Fibroblast of skin of left quadriceps (primary cell): Measurements from ENCODE around the gene PDCD4.

Experiments
- DNase-seq, 2 experiments: peaks; one replicate each; pipeline ENCODE4 v3.0.0-alpha.2; 2013; ENCODE audit warnings: low read depth in 2 of 2

Gene PDCD4

DNA sequence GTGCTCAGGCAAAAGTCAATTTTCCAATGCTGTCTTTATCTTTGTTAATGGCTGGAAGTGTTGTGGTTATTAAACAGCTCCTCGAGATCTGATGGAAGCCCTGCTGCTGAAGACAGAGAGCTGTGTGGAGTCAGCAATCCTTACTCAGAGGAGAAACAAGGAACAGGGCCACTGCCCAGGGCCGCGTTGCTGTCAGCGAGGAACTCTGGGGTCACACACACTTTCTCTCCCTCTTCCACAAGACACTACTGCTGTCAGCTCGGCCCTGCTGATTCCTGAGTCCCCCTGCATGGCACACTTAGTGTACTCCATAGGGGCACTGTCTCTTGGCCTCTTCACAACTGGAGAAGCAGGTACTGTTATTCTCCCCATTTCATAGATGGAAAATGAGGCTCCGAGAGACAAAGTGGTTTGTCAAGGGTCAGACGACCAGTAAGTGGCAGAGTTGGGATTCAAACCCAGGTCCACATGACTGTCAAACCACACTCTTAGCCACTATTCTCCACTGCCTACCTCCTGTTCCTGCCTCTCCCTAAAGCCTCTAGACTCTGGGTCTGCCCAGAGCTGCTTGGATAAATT, 29.3 kb upstream of the PDCD4 start:
- DNase-seq: no peak

- no peak for DNase-seq
Measured at GRCh38 chr10:110843031-110843430, 28.7 kb upstream of the PDCD4 start.

DNA sequence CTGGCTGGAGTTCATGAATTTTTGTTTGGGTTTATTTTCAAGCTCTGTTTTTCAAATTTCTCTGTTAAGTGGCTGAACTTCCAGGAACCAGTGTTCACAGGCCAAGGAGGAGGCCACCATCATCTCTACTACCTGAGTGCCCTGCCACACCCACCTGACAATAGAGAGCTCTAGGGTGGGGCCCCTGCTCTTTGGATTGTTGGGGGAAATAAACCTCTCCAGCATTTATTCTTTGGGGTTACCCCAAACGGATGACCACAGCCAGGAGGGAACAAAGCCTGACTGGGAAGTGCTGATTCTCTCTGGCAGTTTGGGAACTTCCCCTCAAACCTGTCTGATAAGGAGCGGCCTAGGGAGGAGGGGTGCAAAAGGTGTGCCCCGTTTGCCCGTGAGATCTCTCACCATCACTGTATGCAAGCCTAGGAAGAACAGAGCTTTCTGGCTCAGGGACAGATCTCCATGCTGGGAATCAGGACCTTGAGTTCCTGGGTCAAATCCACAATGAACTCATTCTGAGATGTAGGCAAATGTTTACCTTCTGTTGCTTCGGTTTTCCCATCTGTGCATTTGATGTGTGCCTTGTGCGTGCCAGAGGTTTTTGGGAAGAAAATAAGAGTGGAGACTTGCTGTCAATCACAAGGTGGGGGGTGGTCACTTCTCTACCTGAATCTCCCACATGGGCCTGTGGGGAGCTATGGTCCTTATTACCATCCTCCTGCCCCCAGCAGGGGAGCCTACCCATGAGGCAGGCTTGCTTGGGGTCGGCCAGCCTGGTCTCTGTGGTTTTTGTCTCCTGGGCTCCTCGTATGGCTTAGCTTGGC, 27.7 kb upstream of the PDCD4 start:
- no peak for DNase-seq

DNA sequence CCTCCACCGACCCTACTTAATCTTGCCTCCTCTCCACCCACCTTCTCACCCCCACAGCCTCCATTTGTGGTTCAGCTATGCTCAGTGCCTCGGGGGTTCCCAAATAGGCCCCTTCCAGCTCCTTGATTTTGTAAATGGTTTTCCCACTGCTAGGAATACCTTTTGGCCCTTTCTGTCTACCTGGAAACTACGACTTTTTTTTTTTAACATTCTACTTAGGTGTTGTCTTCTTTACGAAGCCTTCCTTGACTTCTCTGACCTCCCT, 27.2 kb upstream of the PDCD4 start:
- no peak for DNase-seq

- no peak for DNase-seq
Measured at GRCh38 chr10:110845192-110845755, 26.5 kb upstream of the PDCD4 start.

DNA sequence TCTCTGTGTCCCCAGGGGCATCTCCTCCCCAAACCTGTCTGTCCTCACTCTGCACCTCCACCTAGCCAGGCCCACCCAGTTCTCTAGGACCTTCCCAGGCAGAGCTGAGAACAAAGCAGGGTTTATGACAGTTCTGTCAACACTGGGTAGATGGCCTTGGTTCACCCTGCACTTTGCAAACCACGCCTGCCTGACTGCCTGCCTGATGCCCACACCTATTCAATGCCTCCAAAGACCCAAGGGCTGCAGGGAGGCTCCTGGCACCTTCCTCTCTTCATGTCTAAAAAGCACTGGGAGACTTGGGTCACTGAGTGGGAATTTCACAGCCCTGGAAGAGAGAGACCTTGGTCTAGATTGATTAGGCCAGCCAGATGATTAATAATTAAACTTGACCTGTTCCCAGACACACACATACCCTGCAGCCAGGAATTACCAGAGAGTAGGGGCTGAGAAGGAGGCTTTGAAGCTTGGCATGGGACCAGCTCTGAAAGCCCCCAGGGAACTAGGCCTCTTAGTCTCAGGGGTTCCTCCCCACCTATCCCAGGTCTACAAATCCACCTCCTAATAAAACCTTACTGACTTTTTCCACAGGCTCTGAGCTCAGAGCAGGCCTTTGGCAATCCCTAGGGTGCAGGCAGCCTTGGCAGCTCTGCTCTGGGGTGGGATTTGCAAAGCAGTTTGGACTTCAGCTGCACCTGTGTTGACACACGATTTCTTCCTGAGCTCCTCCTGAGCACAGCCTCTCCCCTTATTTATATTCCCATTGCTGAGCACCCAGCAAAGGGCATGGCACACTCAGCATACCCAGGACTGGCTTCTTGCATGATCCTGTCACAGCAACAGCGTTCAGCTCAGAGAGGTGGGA, 25.7 kb upstream of the PDCD4 start:
- DNase-seq: no peak

DNA sequence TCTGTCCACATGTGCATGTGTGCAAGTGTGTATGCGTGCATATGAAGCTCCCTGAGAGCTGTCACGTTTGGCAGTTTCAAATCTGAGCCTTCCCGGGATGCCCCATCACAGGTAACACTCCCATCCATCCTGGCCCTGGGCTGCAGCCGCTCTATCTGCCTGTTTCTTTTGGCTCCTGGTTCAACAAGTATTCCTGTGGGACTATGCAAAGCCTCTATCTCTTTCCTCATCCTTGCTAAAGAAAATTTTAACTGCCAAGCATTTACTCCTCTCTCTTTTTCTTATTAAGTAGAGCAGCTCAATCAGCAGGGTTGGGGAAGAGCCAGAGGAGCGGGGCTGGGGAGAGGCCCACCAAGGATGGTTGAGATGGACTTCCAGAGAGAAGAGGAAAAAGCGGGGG, 24.4 kb upstream of the PDCD4 start:
- no peak for DNase-seq

GRCh38 chr10:110848106-110848505, 23.6 kb upstream of the PDCD4 start:
- no peak for DNase-seq

- DNase-seq: no peak
Measured at GRCh38 chr10:110850099-110850498, 21.6 kb upstream of the PDCD4 start.

GRCh38 chr10:110851020-110851612, 20.6 kb upstream of the PDCD4 start:
- no peak for DNase-seq

DNA sequence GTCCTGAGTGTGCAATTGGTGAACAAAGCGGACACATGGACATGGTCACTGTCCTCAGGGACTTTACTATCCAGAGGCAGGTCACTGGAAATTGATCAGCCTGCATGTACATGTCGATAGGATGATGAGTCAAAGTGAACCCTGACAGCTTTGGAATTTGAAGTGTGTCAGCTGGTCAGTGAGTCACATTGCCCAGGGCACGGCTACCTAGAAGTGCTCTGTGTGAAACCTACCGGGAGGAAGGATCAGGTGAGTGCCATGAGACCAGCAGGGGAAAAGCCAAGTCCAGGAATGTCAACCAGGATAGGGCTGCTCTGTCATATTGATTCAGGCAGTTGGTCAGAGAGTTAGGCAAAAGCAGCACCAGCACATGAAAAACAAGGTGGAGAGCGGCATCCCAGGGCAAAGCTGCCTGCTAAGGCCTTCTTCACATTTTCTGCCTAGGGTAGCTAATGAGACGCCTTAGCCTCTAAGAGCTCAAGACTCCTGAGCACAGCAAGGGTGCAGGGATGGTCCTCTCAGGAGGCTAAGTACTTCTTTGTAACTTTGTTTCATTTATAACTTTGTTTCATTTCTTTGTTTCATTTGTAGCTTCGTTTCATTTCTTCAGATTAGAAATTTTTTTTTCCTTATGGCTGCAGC, 19.4 kb upstream of the PDCD4 start:
- no peak for DNase-seq

DNA sequence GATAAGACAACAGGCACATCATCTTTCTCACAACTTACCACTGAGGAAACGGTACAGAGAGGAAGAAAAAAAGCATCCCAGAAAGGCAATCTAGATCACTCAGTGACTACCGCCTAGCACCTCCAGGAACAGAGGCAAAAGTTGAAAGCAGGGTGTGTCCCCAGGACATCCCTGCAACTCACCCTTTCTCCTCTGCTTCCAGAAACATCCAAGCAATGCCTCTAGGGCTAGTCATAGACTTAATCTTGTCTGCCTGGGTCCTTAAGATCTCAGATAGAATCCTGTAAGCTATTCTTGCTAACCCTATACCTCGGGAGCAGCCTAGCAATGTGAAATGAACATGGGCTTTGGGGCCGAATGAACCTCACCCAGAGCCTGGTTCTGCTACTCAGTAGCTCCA, 18.8 kb upstream of the PDCD4 start:
- DNase-seq: no peak

- DNase-seq: no peak
Measured at GRCh38 chr10:110853921-110854605, 17.7 kb upstream of the PDCD4 start.

DNA sequence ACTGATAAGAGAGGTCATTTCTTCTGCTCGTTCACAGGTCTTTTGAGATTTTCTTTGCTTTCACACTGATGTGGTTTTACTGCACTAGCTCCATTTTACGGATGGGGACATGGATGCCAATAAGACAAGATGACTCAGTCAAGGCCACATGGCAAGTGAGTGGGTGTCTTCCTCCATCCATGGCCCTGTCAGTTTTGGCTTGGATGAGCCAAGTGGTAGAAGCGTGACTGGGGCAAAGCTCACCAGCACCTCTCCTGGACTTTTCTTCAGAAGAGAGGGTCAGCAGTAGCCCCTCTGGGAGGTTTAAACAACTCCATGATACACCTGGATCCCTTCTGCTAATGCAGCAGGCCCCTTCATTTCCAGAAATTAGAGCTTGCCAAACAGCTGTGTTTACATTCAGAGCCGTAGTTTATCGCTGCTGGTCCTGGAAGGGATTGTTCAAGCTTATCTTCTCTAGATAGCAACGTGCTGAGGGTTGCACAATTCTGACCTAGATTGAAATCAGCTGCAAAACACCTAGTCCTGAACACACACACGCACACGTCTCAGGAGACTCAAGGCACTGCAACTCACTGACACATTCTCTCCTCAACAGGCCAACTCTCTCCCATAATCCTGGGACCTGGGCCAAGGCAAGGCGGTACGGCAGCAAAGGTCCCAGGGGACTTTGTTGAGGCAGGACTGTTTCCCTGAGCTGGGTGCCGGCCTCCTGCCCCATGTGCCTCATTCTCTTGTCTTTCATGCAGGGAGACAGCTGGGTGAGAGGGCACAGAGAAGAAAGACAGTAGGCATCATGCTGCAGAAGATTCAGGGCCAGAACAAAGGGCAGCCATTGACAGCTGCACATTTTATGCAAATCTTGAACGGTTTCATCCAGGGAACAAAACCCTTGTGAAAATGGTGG, 14.2 kb upstream of the PDCD4 start:
- no peak for DNase-seq

DNA sequence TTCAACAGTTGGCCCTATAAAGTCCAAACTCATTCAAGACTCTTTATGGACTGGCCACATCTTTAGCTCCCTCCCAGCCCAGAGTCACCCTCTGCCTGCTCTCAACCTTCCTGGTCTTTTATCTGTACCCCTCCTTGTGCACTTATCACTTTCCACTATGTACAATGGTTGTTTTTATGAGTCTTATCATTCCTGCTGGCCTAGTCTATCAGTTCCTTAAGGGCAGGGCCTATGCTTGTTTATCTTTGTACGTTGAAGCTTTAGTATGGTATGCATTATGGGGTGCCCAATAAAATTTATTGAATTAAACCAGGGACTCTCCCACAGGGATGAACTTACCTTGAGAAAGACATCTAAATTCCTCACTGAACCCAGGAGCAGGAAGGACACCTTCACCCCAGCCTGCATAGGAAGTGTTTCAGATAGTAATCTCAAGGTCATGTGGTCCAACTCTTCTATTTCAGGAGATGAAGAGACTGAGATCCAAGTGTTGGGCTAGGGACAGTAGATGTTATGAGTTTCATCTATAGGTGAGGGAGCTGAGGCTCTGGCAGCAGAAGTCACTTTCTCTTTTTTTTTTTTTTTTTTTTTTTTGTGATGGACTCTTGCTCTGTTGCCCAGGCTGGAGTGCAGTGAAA, 13.3 kb upstream of the PDCD4 start:
- DNase-seq: no peak

- no peak for DNase-seq
Measured at GRCh38 chr10:110859206-110859972, 12.3 kb upstream of the PDCD4 start.

DNA sequence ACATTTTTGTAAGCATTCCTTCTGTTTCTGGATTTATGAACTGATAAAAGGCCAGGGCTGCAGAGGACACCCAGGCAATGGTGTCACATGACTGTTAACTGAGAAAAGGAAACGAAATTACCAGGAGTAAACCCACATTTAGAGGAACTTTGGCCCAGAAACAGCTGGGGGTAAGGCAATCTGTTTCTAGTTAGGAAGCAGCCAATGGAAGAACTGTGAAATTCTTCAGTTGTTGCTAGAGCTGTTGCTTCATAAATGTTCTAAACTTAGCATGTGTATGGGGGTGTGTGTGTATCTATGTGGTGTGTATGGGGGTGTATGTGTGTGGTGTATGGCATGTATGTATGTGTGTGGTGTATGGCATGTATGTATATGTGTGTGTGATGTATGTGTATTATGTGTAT, 11.8 kb upstream of the PDCD4 start:
- DNase-seq: peak; percentile 92 to 93

DNA sequence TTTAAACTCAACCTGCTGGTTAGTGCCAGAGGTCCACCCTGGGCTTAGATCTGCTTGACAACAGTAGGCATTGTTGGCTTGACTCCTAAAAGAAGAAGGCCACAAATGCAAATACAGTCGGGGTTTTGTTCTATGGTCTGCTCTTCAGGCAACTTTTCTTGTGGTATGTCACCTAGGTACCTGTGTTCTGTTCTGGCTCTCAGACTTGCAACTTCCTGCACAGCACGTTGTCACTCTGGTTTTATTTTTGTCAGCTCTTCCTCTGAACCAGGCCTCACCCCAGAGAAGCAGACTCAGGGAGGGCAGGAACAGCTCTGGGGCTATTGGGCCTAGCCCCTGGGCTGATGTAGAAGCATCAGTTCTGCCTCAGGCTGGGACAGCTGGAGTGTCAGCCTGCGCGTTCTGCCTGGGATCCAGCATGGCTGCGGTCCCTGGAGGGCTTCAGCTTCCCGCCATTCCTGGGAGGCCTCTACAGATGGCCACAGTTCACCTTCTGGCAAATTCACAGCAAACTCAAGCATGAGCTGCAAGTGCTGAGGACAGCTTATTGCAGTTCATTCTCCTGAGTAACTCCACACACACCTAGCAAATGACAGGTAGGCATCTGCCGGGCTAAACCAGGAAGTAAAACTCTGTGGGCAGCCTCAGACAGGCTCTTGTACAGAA, 11.0 kb upstream of the PDCD4 start:
- no peak for DNase-seq
